Endometrial microvascular endothelial cells (primary cell): ENCODE measurements around the gene ZNF827. TPM values are rescaled to one million over a fixed set of nuclear protein-coding genes. Genes with fewer than 3 reads are reported as not detected.

Experiments used
- in situ Hi-C: cut with HindIII; loops from 2 replicates; pipeline ENCODE4 v1.10.0; 2017; ENCODE audit warnings: low sequenced_read_pairs, low pct_unique_long_range_greater_than_20kb; ENCODE audit errors: inconsistent ontology term
- total RNA-seq: library from RNA; depleted of rRNA; stranded (reverse); fragments of >200 nt; gene quantifications from one replicate; pipeline ENCODE4 v1.2.3, GENCODE V29; 2015; ENCODE audit errors: inconsistent ontology term

The ZNF827 gene
- total RNA-seq, 1 donor from 2014 or later, result 48.9 TPM

- in situ Hi-C loops, result no loop called here
Measured at GRCh38 chr4:145716200-145716599, 222.4 kb downstream of the ZNF827 start.

- in situ Hi-C loops, result no loop called here
Measured at GRCh38 chr4:145709843-145710242, 228.8 kb downstream of the ZNF827 start.

DNA sequence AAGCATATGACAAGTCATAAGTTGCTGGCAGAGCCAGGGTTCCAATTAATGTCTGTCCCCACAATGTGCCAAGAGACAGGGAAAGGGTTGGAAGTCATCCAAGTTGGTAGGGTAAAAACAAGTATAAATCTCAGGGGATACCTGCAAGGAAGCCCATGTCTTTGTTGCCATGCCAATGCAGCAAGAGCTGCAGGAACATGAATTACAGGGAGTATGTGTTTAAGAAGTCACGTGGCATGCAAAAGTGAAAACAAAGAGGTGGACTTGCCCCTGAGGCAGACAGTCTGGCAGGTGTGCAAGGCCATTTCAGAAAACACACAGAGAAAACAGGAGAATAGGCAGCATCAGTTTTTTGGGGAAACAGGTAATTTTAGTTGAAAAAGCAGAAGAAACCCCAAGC lies 229.3 kb downstream of the ZNF827 start:
- in situ Hi-C loops, result no loop called here

Other genes with a start within 250 kb of the ZNF827 start
- 49.3 TPM for gene LSM6, start 236.9 kb upstream of the ZNF827 start, total RNA-seq